ENCODE results near the gene RPL5.

Gene RPL5

DNA sequence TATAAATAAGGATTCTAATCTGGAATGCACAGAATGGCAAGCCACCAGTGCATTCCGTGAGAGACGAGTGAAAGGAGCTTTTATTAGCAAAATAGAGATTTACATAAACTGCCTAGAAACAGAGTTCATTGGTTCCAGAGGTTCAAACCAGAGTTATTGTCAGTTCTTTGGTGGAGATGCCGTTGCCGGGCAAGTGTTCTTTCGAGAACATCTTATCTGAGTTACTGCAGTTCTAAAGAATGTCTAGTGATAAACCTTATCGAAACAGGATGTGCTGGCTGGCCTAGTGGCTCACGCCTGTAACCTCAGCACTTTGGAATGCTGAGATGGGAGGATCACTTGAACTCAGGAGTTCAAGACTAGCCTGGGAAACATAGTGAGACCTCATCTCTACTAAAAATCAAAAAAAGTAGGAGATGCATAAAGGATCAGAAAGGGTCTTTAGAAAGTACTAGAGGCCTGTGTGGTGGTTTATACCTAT, 27.1 kb upstream of the RPL5 start:
- Mint-ChIP-seq H3K27ac (no peak overlapping the region), H3K27me3 (peaks cover 7% of the 10 kb centered on the region), H3K4me1 (peaks cover 3% of the 10 kb centered on the region), H3K36me3 (ENCODE audit: low read depth) (no peaks in the 10 kb centered on the region), H3K4me3 (no peak overlapping the region), H3K9me3 (no peaks in the 10 kb centered on the region)
- DNase-seq (no peak), ATAC-seq (no peak)

GRCh38 chr1:92805216-92805615, 26.6 kb upstream of the RPL5 start:
- peaks cover 3% of the 10 kb centered on the region for H3K4me1 Mint-ChIP-seq
- H3K27ac Mint-ChIP-seq = no peak overlapping the region
- DNase-seq (no peak), ATAC-seq (no peak)
- H3K9me3 Mint-ChIP-seq = no peaks in the 10 kb centered on the region
- peaks cover 7% of the 10 kb centered on the region for H3K27me3 Mint-ChIP-seq
- H3K4me3 Mint-ChIP-seq = no peak overlapping the region
- no peaks in the 10 kb centered on the region for H3K36me3 Mint-ChIP-seq (ENCODE audit: low read depth)

DNA sequence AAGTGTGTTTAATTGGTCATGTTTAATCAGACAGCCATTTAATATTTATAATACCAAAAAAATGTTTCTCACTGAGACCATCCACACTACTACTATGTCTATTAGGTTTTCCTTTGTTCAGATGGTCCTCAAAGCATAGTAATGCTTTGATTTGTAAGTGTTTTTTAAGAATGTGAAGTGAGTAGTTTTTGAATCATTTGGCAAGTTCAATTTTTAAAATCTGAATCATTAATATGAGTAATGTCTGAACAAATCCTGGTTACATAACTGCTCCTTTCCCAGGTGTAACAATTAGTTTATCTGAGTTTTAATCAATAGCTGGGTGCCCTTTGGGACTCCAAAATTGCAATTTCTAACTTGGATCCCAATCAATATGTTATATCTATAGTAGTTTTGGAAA, 23.5 kb upstream of the RPL5 start:
- DNase-seq (no peak), ATAC-seq (no peak)
- H3K27ac Mint-ChIP-seq = no peak overlapping the region
- no peak overlapping the region for H3K4me3 Mint-ChIP-seq
- H3K4me1 Mint-ChIP-seq = peaks cover 3% of the 10 kb centered on the region
- no peaks in the 10 kb centered on the region for H3K36me3 Mint-ChIP-seq (ENCODE audit: low read depth)
- peaks cover 9% of the 10 kb centered on the region for H3K27me3 Mint-ChIP-seq
- no peaks in the 10 kb centered on the region for H3K9me3 Mint-ChIP-seq

DNA sequence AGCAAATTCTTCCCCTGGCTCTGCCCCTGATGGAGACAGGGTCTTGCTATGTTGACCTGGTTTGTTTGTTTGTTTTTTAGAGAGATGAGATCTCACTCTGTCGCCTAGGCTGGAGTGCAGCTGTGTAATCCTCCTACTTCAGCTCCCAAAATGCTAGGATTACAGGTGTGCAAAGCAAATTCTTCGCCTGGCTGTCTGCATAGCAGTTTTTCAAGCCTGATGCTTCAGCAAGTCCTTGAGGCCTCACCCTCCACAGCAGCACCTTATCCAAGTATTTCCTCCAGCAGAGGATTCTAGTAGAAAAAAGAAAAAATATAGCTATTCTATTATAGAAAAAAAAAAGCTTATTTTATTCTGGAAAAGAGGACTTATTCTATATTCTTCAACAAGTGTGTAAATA, 15.1 kb upstream of the RPL5 start:
- Mint-ChIP-seq H3K4me1 (no peaks in the 10 kb centered on the region), H3K27me3 (peaks cover 10% of the 10 kb centered on the region), H3K27ac (no peak overlapping the region), H3K9me3 (no peaks in the 10 kb centered on the region), H3K36me3 (ENCODE audit: low read depth) (no peaks in the 10 kb centered on the region), H3K4me3 (no peak overlapping the region)
- ATAC-seq (no peak), DNase-seq (no peak)

GRCh38 chr1:92817137-92817697, 14.6 kb upstream of the RPL5 start:
- ATAC-seq (no peak), DNase-seq (no peak)
- no peaks in the 10 kb centered on the region for H3K4me1 Mint-ChIP-seq
- no peak overlapping the region for H3K4me3 Mint-ChIP-seq
- no peaks in the 10 kb centered on the region for H3K9me3 Mint-ChIP-seq
- H3K36me3 Mint-ChIP-seq (ENCODE audit: low read depth) = no peaks in the 10 kb centered on the region
- H3K27me3 Mint-ChIP-seq = peaks cover 10% of the 10 kb centered on the region
- no peak overlapping the region for H3K27ac Mint-ChIP-seq

DNA sequence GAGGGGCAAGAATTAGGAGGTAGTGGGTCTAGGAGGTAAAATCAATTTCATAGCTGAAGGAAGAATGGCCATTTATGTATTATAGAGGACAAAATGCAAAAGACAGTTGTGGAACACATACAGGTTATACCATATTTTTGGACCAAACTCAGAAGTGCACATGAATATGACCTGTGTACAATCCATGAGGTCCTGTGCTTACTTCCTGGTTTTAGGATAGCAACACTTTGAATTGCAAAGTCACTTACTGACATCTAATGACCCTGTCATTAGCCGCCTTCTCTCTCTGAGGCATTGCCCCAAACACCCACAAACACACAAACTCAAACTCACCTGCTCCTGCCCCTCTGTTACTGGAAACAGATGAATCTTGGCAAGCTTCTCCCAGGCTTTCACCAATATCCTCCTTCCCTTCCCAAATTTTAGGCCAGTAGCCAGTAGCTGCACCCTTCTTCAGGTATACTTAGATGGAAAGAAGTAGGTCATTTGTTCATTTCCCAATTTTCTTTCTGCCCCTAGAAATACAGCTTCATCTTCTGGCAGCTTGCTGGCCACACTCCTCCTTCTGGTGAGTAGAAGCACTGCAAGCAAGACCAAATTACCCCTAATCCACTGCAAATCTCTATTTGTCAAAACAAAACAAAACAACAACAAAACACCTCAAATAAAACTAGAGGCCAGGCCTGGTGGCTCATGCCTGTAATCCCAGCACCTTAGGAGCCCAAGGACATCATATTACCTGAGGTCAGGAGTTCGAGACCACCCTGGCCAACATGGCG, 13.7 kb upstream of the RPL5 start:
- H3K4me1 Mint-ChIP-seq = no peaks in the 10 kb centered on the region
- DNase-seq (no peak), ATAC-seq (no peak)
- H3K27me3 Mint-ChIP-seq = peaks cover 10% of the 10 kb centered on the region
- no peaks in the 10 kb centered on the region for H3K9me3 Mint-ChIP-seq
- H3K36me3 Mint-ChIP-seq (ENCODE audit: low read depth) = no peaks in the 10 kb centered on the region
- H3K27ac Mint-ChIP-seq = no peak overlapping the region
- no peak overlapping the region for H3K4me3 Mint-ChIP-seq

GRCh38 chr1:92820024-92820423, 11.8 kb upstream of the RPL5 start:
- H3K4me1 Mint-ChIP-seq = no peaks in the 10 kb centered on the region
- no peak overlapping the region for H3K4me3 Mint-ChIP-seq
- ATAC-seq (no peak), DNase-seq (no peak)
- peaks cover 5% of the 10 kb centered on the region for H3K27me3 Mint-ChIP-seq
- no peak overlapping the region for H3K27ac Mint-ChIP-seq
- no peaks in the 10 kb centered on the region for H3K36me3 Mint-ChIP-seq (ENCODE audit: low read depth)
- H3K9me3 Mint-ChIP-seq = no peaks in the 10 kb centered on the region

DNA sequence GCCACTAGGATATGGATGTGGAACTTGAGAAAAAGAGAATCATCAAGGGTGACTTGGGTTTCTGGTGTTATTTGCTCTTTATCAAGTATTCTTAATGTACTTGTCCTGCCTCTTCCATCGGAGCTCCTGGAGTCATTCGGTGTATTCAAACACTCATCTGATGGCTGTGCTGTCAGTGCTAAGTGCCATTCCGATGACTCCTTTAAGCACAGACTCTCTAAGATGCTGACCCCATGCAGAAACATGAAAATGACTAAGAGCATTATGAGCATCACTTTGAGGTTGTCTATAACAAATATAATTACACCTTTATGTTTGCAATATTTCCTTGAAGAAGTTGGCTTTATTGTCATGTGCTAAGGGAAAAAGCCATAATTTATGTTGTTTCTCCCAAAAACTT, 11.3 kb upstream of the RPL5 start:
- DNase-seq = no peak
- Mint-ChIP-seq H3K4me1 (no peaks in the 10 kb centered on the region), H3K36me3 (ENCODE audit: low read depth) (no peaks in the 10 kb centered on the region), H3K9me3 (no peaks in the 10 kb centered on the region), H3K27ac (no peak overlapping the region), H3K4me3 (no peak overlapping the region), H3K27me3 (peaks cover 5% of the 10 kb centered on the region)
- no peak for ATAC-seq

GRCh38 chr1:92822879-92823278, 9.0 kb upstream of the RPL5 start:
- H3K4me3 Mint-ChIP-seq = no peak overlapping the region
- DNase-seq (no peak), ATAC-seq (no peak)
- H3K9me3 Mint-ChIP-seq = no peaks in the 10 kb centered on the region
- no peaks in the 10 kb centered on the region for H3K36me3 Mint-ChIP-seq (ENCODE audit: low read depth)
- peaks cover 4% of the 10 kb centered on the region for H3K27me3 Mint-ChIP-seq
- no peaks in the 10 kb centered on the region for H3K4me1 Mint-ChIP-seq
- H3K27ac Mint-ChIP-seq = no peak overlapping the region

DNA sequence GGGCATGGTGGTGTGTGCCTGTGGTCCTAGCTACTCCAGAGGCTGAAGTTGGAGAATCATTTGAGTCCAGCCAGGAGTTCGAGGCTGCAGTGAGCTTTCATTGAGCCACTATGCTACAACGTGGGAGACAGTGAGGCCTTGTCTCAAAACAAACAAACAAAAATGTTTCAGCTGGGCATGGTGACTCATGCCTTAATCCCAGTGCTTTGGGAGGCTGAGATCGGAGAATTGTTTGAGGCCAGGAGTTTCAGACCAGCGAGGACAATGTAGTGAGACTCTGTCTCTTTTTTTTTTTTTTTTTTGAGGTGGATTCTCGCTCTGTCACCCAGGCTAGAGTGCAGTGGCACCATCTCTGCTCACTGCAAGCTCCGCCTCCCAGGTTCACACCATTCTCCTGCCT, 5.0 kb upstream of the RPL5 start:
- DNase-seq (no peak), ATAC-seq (no peak)
- Mint-ChIP-seq H3K4me3 (no peak overlapping the region), H3K27me3 (peaks cover 1% of the 10 kb centered on the region), H3K9me3 (no peaks in the 10 kb centered on the region), H3K36me3 (ENCODE audit: low read depth) (peaks cover under 1% of the 10 kb centered on the region), H3K4me1 (peaks cover 1% of the 10 kb centered on the region), H3K27ac (no peak overlapping the region)

DNA sequence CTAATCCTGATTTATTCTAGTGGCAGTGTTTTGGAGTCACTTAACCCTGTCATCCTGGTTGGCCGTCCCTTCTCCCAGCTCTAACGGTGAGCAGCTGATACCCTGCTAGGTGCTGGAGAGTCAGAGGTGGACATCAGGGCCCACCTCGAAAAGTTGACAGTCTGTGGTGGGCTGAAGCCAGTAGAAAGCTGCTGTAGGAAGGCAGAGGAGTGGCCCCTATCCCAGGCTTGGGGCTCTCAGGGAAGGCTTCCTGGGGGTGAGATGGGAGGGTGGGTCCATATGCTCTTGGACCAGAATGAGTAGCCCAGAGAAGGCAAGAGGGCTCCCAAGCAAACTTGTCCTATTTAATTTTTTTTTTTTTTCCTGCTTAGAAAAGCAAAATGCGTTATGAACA, 475 bp upstream of the RPL5 start:
- Mint-ChIP-seq H3K36me3 (ENCODE audit: low read depth) (peaks cover 46% of the 10 kb centered on the region), H3K27ac (peak overlapping the region; percentile 99), H3K27me3 (peaks cover 3% of the 10 kb centered on the region), H3K4me3 (peak overlapping the region; percentile 99), H3K9me3 (no peaks in the 10 kb centered on the region), H3K4me1 (peaks cover 36% of the 10 kb centered on the region)
- DNase-seq (no peak), ATAC-seq (no peak)

- DNase-seq (peak; percentile 12), ATAC-seq (no peak)
- H3K4me3 Mint-ChIP-seq = peak overlapping the region; percentile 99
- H3K27me3 Mint-ChIP-seq = peaks cover 3% of the 10 kb centered on the region
- peak overlapping the region; percentile 99 for H3K27ac Mint-ChIP-seq
- no peaks in the 10 kb centered on the region for H3K9me3 Mint-ChIP-seq
- H3K4me1 Mint-ChIP-seq = peaks cover 49% of the 10 kb centered on the region
- peaks cover 59% of the 10 kb centered on the region for H3K36me3 Mint-ChIP-seq (ENCODE audit: low read depth)
These were observed 786 bp downstream of the RPL5 start for GRCh38 chr1:92832537-92833114.

- Mint-ChIP-seq H3K36me3 (ENCODE audit: low read depth) (peaks cover 70% of the 10 kb centered on the region), H3K4me3 (peak overlapping the region; percentile 99), H3K27me3 (peaks cover 3% of the 10 kb centered on the region), H3K27ac (peak overlapping the region; percentile 99), H3K9me3 (no peaks in the 10 kb centered on the region), H3K4me1 (peaks cover 61% of the 10 kb centered on the region)
- peak; percentile 21 for ATAC-seq
- peak; percentile 14 for DNase-seq
These were observed 2.0 kb downstream of the RPL5 start for GRCh38 chr1:92833840-92834239.

- H3K27me3 Mint-ChIP-seq = peaks cover 3% of the 10 kb centered on the region
- no peaks in the 10 kb centered on the region for H3K9me3 Mint-ChIP-seq
- H3K4me1 Mint-ChIP-seq = peaks cover 68% of the 10 kb centered on the region
- H3K27ac Mint-ChIP-seq = peak overlapping the region; percentile 99
- ATAC-seq = no peak
- H3K36me3 Mint-ChIP-seq (ENCODE audit: low read depth) = peaks cover 77% of the 10 kb centered on the region
- peak overlapping the region; percentile 99 for H3K4me3 Mint-ChIP-seq
- DNase-seq = no peak
These were observed 2.8 kb downstream of the RPL5 start for GRCh38 chr1:92834617-92835016.

GRCh38 chr1:92837062-92837461, 5.2 kb downstream of the RPL5 start:
- H3K4me1 Mint-ChIP-seq = peaks cover 79% of the 10 kb centered on the region
- peak overlapping the region; percentile 99 for H3K27ac Mint-ChIP-seq
- DNase-seq = no peak
- no peaks in the 10 kb centered on the region for H3K9me3 Mint-ChIP-seq
- no peaks in the 10 kb centered on the region for H3K27me3 Mint-ChIP-seq
- H3K4me3 Mint-ChIP-seq = peak overlapping the region; percentile 99
- peaks cover 93% of the 10 kb centered on the region for H3K36me3 Mint-ChIP-seq (ENCODE audit: low read depth)
- no peak for ATAC-seq

Measured in activated naive CD8-positive, alpha-beta T cell treated with anti-CD3 and anti-CD28 coated beads, Interleukin-2, amount 50 U/mL, for 24 hours (primary cell).